HUES48 (cell line): Measurements from ENCODE around the gene STEAP3.

Experiments
- H3K27ac ChIP-seq: one replicate; pipeline ENCODE4 v1.7.0; 2013; ENCODE audit warnings: low read depth, low read length, inconsistent platforms
- H3K27me3 ChIP-seq: 2 replicates; pipeline ENCODE4 v1.6.1; 2013; ENCODE audit warnings: mild to moderate bottlenecking, low read length; ENCODE audit not compliant: control insufficient read depth, insufficient read depth
- H3K36me3 ChIP-seq: 2 replicates; pipeline ENCODE4 v1.6.1; 2013; ENCODE audit warnings: low read length; ENCODE audit not compliant: control insufficient read depth, insufficient read depth
- H3K4me1 ChIP-seq: 2 replicates; pipeline ENCODE4 v1.6.1; 2013; ENCODE audit warnings: mild to moderate bottlenecking, low read length; ENCODE audit not compliant: control insufficient read depth, insufficient read depth
- H3K4me3 ChIP-seq: 2 replicates; pipeline ENCODE4 v1.5.1; 2013; ENCODE audit warnings: mild to moderate bottlenecking, low read depth, low read length
- H3K9ac ChIP-seq: 2 replicates; pipeline ENCODE4 v1.6.1; 2013; ENCODE audit warnings: mild to moderate bottlenecking, low read depth, low read length, moderate library complexity
- H3K9me3 ChIP-seq: 2 replicates; pipeline ENCODE4 v1.6.1; 2013; ENCODE audit warnings: low read length; ENCODE audit not compliant: control insufficient read depth, insufficient read depth

STEAP3 gene

GRCh38 chr2:119198240-119198840, 25.3 kb upstream of the STEAP3 start:
- no peak overlapping the region for H3K4me3 ChIP-seq
- H3K9ac ChIP-seq, result no peak overlapping the region
- H3K36me3 ChIP-seq, result no peaks in the 10 kb centered on the region
- H3K9me3 ChIP-seq, result no peaks in the 10 kb centered on the region
- H3K4me1 ChIP-seq, result peaks cover 17% of the 10 kb centered on the region
- H3K27ac ChIP-seq, result no peak overlapping the region
- peaks cover 8% of the 10 kb centered on the region; the same call in 1 of the 2 replicates for H3K27me3 ChIP-seq

- Histone ChIP-seq H3K9me3 (no peaks in the 10 kb centered on the region), H3K27ac (no peak overlapping the region), H3K4me1 (peaks cover 10% of the 10 kb centered on the region), H3K4me3 (no peak overlapping the region), H3K36me3 (no peaks in the 10 kb centered on the region), H3K27me3 (peaks cover 8% of the 10 kb centered on the region; the same call in 1 of the 2 replicates), H3K9ac (no peak overlapping the region)
Measured at GRCh38 chr2:119201815-119202214, 21.8 kb upstream of the STEAP3 start.

GRCh38 chr2:119202610-119203310, 20.9 kb upstream of the STEAP3 start:
- no peak overlapping the region for H3K27ac ChIP-seq
- H3K9ac ChIP-seq, result no peak overlapping the region
- peaks cover under 1% of the 10 kb centered on the region; the same call in 1 of the 2 replicates for H3K4me1 ChIP-seq
- peaks cover 8% of the 10 kb centered on the region; the same call in 1 of the 2 replicates for H3K27me3 ChIP-seq
- no peaks in the 10 kb centered on the region for H3K9me3 ChIP-seq
- no peaks in the 10 kb centered on the region for H3K36me3 ChIP-seq
- H3K4me3 ChIP-seq, result no peak overlapping the region

- Histone ChIP-seq H3K9ac (no peak overlapping the region), H3K4me3 (no peak overlapping the region), H3K36me3 (no peaks in the 10 kb centered on the region), H3K27me3 (peaks cover 2% of the 10 kb centered on the region; the same call in 1 of the 2 replicates), H3K4me1 (no peaks in the 10 kb centered on the region), H3K27ac (no peak overlapping the region), H3K9me3 (no peaks in the 10 kb centered on the region)
Measured at GRCh38 chr2:119204525-119204924, 19.1 kb upstream of the STEAP3 start.

GRCh38 chr2:119205001-119205706, 18.5 kb upstream of the STEAP3 start:
- H3K9ac ChIP-seq, result no peak overlapping the region
- no peak overlapping the region for H3K4me3 ChIP-seq
- no peak overlapping the region for H3K27ac ChIP-seq
- no peaks in the 10 kb centered on the region for H3K9me3 ChIP-seq
- H3K27me3 ChIP-seq, result peaks cover 2% of the 10 kb centered on the region; the same call in 1 of the 2 replicates
- H3K36me3 ChIP-seq, result no peaks in the 10 kb centered on the region
- H3K4me1 ChIP-seq, result no peaks in the 10 kb centered on the region

GRCh38 chr2:119206201-119206600, 17.4 kb upstream of the STEAP3 start:
- Histone ChIP-seq H3K4me1 (no peaks in the 10 kb centered on the region), H3K9me3 (no peaks in the 10 kb centered on the region), H3K36me3 (no peaks in the 10 kb centered on the region), H3K9ac (no peak overlapping the region), H3K27ac (no peak overlapping the region), H3K27me3 (no peaks in the 10 kb centered on the region), H3K4me3 (no peak overlapping the region)

GRCh38 chr2:119207447-119207846, 16.2 kb upstream of the STEAP3 start:
- Histone ChIP-seq H3K27ac (no peak overlapping the region), H3K4me3 (no peak overlapping the region)

GRCh38 chr2:119208791-119209203, 14.8 kb upstream of the STEAP3 start:
- no peak overlapping the region for H3K27ac ChIP-seq
- no peaks in the 10 kb centered on the region for H3K36me3 ChIP-seq
- H3K9me3 ChIP-seq, result no peaks in the 10 kb centered on the region

More at GRCh38 chr2:119207447-119207846, 16.2 kb upstream of the STEAP3 start:
- H3K9ac ChIP-seq, result no peak overlapping the region
- no peaks in the 10 kb centered on the region for H3K36me3 ChIP-seq
- no peaks in the 10 kb centered on the region for H3K27me3 ChIP-seq
- H3K4me1 ChIP-seq, result no peaks in the 10 kb centered on the region
- no peaks in the 10 kb centered on the region for H3K9me3 ChIP-seq

GRCh38 chr2:119212139-119212800, 11.4 kb upstream of the STEAP3 start:
- H3K36me3 ChIP-seq, result no peaks in the 10 kb centered on the region
- no peaks in the 10 kb centered on the region for H3K27me3 ChIP-seq
- H3K4me3 ChIP-seq, result no peak overlapping the region
- no peak overlapping the region for H3K9ac ChIP-seq
- H3K4me1 ChIP-seq, result no peaks in the 10 kb centered on the region
- H3K9me3 ChIP-seq, result no peaks in the 10 kb centered on the region
- H3K27ac ChIP-seq, result no peak overlapping the region

More at GRCh38 chr2:119208791-119209203, 14.8 kb upstream of the STEAP3 start:
- Histone ChIP-seq H3K9ac (no peak overlapping the region), H3K4me3 (no peak overlapping the region), H3K27me3 (no peaks in the 10 kb centered on the region), H3K4me1 (no peaks in the 10 kb centered on the region)

- Histone ChIP-seq H3K4me1 (peaks cover 15% of the 10 kb centered on the region), H3K36me3 (no peaks in the 10 kb centered on the region), H3K9me3 (no peaks in the 10 kb centered on the region), H3K4me3 (no peak overlapping the region), H3K9ac (no peak overlapping the region), H3K27me3 (no peaks in the 10 kb centered on the region), H3K27ac (no peak overlapping the region)
Measured at GRCh38 chr2:119214453-119215037, 9.1 kb upstream of the STEAP3 start.
